ENCODE measurements around the gene B3GALNT2. TPM values are rescaled to one million over a fixed set of nuclear protein-coding genes. Genes with fewer than 3 reads are reported as not detected.

B3GALNT2 gene
- total and polyA plus RNA-seq, 2 of the 8 experiments (the other 6 are each of a cell fraction or from before 2014, with no cell fraction given) = 15.4 to 39.4 TPM

GRCh38 chr1:235450886-235451483 is 53.3 kb downstream of the B3GALNT2 start:
- no peak overlapping the region for H2BK20ac ChIP-seq (ENCODE audit: low read length)
- no peak overlapping the region for H3K4ac ChIP-seq (replicated peaks; ENCODE audit: insufficient read length, low read depth, low read length)
- H2AK5ac ChIP-seq (ENCODE audit: low read depth, low read length) = no peak overlapping the region
- POLR2A ChIA-PET (ENCODE audit: partially characterized antibody) = interaction anchor here (0.7 to 1.5 kb wide), 3 partner anchors 8 to 288 kb away, joined by 3 to 4 read pairs (median 4); no protein-coding TSS in a partner anchor
- H4K5ac ChIP-seq (ENCODE audit: insufficient read length, low read depth, low read length) = no peak overlapping the region
- H4K20me1 ChIP-seq (replicated peaks in 1 of 2; ENCODE audit: control insufficient read depth in 1 of 2, insufficient read depth in 2 of 2, low read length in 2 of 2) = peaks cover 0 to 3% of the 10 kb centered on the region in 2 experiments
- no peaks in the 10 kb centered on the region for H3K79me2 ChIP-seq (ENCODE audit: control insufficient read depth in 1 of 2, insufficient read depth in 2 of 2, low read length in 2 of 2)
- H3K4me1 ChIP-seq (replicated peaks in 1 of 4; ENCODE audit: control insufficient read depth in 3 of 4, insufficient read depth in 4 of 4, low read length in 3 of 4) = no peaks in the 10 kb centered on the region
- H3K9ac ChIP-seq (replicated peaks in 1 of 4; ENCODE audit: extremely low read depth in 1 of 4, low read depth in 3 of 4, low read length in 3 of 4) = no peak overlapping the region
- H3K23me2 ChIP-seq (ENCODE audit: low read depth, low read length) = no peaks in the 10 kb centered on the region
- FAIRE-seq (no peak), DNase-seq (ENCODE audit: low read depth in 1 of 2, low spot score in 2 of 2) (no peak)
- H2BK120ac ChIP-seq (replicated peaks; ENCODE audit: low read depth, low read length) = no peak overlapping the region
- H4K91ac ChIP-seq (replicated peaks; ENCODE audit: insufficient read length, low read length) = no peak overlapping the region
- H3K14ac ChIP-seq (ENCODE audit: insufficient read length) = no peak overlapping the region
- H3K4me3 ChIP-seq (ENCODE audit: extremely low read depth in 1 of 4, insufficient read depth in 2 of 4, low read depth in 3 of 4, low read length in 4 of 4) = no peak overlapping the region
- no peak overlapping the region for H2BK12ac ChIP-seq (ENCODE audit: low read depth, low read length)
- no peaks in the 10 kb centered on the region for H3K27me3 ChIP-seq (replicated peaks in 1 of 4; ENCODE audit: control insufficient read depth in 3 of 4, extremely low read depth in 1 of 4, insufficient read depth in 3 of 4, low read length in 3 of 4)
- no peak overlapping the region for H3K18ac ChIP-seq (ENCODE audit: extremely low read depth, low read length)
- H3K36me3 ChIP-seq (ENCODE audit: control insufficient read depth in 2 of 4, insufficient read depth in 4 of 4, low read length in 3 of 4) = peaks cover 5 to 66% (median 38%) of the 10 kb centered on the region in 4 experiments; a peak in 7 of 8 replicates
- WGBS, 2 experiments (ENCODE audit: extremely low coverage in 1 of 2, insufficient coverage in 1 of 2, insufficient read length in 1 of 2, insufficient replicate concordance in 2 of 2, low coverage in 1 of 2, low lambda C conversion rate in 2 of 2, missing lambda C conversion rate in 1 of 2) = 91% methylated on average over 2 of the region's 2 CpGs; no CpG with 5 or more reads in 1 of the 2 experiments
- CTCF ChIA-PET (ENCODE audit: partially characterized antibody) = interaction anchor here (0.6 to 0.9 kb wide), 2 partner anchors 34 to 224 kb away, joined by 3 read pairs; no protein-coding TSS in a partner anchor
- no peak overlapping the region for H3K56ac ChIP-seq (replicated peaks; ENCODE audit: insufficient read length, low read depth, low read length)
- H4K8ac ChIP-seq (ENCODE audit: extremely low read depth, insufficient read depth, low read length) = no peak overlapping the region
- H2AFZ ChIP-seq (ENCODE audit: low read length) = no peak overlapping the region
- no peak overlapping the region for H3K23ac ChIP-seq (ENCODE audit: insufficient read length)
- no peaks in the 10 kb centered on the region for H3K79me1 ChIP-seq (ENCODE audit: low read depth, low read length)
- no peak overlapping the region for H2BK5ac ChIP-seq (ENCODE audit: low read depth, low read length)
- no peaks in the 10 kb centered on the region for H3K9me3 ChIP-seq (ENCODE audit: insufficient read depth in 2 of 2, low read depth in 1 of 2, low read length in 1 of 2)
- H3K4me2 ChIP-seq (ENCODE audit: insufficient read depth in 1 of 2, low read depth in 2 of 2, low read length in 2 of 2) = no peak overlapping the region
- H3K27ac ChIP-seq (ENCODE audit: low read depth, low read length) = no peak overlapping the region
- H2BK15ac ChIP-seq (ENCODE audit: low read length) = no peak overlapping the region
- TF ChIP-seq POLR2A (IDR thresholded peaks at IDR 0.05; ENCODE audit: control extremely low read depth in 1 of 2, low read depth in 2 of 2, low read length in 2 of 2) (peak in 1 of 2 experiments; percentile 22; a peak in 1 of 3 replicates), CTBP2 (IDR thresholded peaks at IDR 0.05; ENCODE audit: borderline replicate concordance, insufficient read depth, insufficient read length, low read length) (no peak)

Measured in H1 (cell line).